ENCODE measurements around the gene C10orf120. TPM values are rescaled to one million over a fixed set of nuclear protein-coding genes. Genes with fewer than 3 reads are reported as not detected.

Gene C10orf120
- total RNA-seq, 4 donors from 2014 or later, result not detected

DNA sequence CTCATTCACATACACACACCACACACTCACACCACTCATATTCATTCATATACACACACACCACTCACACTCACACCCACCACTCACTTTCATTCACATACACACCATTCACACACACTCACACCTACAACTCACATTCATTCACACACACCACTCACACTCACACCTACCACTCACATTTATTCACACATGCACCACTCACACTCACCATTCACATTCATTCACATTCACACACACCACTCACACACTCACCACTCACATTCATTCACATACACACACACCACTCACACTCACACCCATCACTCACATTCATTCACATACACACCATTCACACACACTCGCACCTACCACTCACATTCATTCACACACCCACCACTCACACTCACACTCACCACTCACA is 25.4 kb upstream of the C10orf120 start:
- no peaks in the 10 kb centered on the region for H3K27me3 ChIP-seq
- in situ Hi-C loops (cut with MboI; ENCODE audit: low pct_ligation_motif_present in 1 of 4, low pct_unique_long_range_greater_than_20kb in 1 of 4, low sequenced_read_pairs in 3 of 4) (no loop called here), intact Hi-C loops (cut with DNase I; ENCODE audit: low total_unique reads) (no loop called here)
- WGBS, 2 donors (ENCODE audit: low coverage in 1 of 2), result 70 to 92% methylated on average over 1 of the region's 1 CpG
- DNase-seq, result no peak
- H3K27ac ChIP-seq, result no peak overlapping the region
- H3K4me3 ChIP-seq, result no peak overlapping the region
- no peak for TF ChIP-seq EP300 (IDR thresholded peaks at IDR 0.05; ENCODE audit: low read depth)
- TF ChIP-seq POLR2AphosphoS5 (IDR thresholded peaks at IDR 0.05), result no peak
- TF ChIP-seq, protein P1, sequence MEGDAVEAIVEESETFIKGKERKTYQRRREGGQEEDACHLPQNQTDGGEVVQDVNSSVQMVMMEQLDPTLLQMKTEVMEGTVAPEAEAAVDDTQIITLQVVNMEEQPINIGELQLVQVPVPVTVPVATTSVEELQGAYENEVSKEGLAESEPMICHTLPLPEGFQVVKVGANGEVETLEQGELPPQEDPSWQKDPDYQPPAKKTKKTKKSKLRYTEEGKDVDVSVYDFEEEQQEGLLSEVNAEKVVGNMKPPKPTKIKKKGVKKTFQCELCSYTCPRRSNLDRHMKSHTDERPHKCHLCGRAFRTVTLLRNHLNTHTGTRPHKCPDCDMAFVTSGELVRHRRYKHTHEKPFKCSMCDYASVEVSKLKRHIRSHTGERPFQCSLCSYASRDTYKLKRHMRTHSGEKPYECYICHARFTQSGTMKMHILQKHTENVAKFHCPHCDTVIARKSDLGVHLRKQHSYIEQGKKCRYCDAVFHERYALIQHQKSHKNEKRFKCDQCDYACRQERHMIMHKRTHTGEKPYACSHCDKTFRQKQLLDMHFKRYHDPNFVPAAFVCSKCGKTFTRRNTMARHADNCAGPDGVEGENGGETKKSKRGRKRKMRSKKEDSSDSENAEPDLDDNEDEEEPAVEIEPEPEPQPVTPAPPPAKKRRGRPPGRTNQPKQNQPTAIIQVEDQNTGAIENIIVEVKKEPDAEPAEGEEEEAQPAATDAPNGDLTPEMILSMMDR (IDR thresholded peaks at IDR 0.05), result no peak
- no peak for TF ChIP-seq POLR2A (IDR thresholded peaks at IDR 0.05)
- H3K36me3 ChIP-seq, result no peaks in the 10 kb centered on the region
- H3K4me1 ChIP-seq, result no peaks in the 10 kb centered on the region
- no peaks in the 10 kb centered on the region for H3K9me3 ChIP-seq

DNA sequence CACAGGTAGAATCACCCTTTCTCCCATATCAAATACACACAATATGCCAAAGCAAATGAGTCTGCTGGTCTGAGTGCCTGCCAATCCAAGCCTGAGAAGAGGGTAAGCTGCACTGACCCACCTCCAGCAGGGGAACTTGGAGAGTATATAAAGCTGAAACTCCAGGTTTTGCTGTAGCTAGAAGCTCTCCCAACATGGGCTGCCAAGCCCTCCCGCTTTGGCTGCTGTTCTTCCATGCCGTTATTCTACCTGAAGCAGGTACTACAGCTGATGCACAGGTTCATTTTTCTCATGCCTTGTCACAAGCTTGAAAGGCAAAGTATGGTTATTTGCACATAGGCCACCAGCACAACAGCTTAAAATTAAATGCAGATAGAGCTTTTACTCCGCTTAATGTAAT is 21.5 kb upstream of the C10orf120 start:
- Histone ChIP-seq H3K27me3 (no peaks in the 10 kb centered on the region), H3K4me3 (no peak overlapping the region), H3K36me3 (no peaks in the 10 kb centered on the region), H3K27ac (no peak overlapping the region), H3K9me3 (no peaks in the 10 kb centered on the region), H3K4me1 (no peaks in the 10 kb centered on the region)
- WGBS, 2 donors (ENCODE audit: low coverage in 1 of 2), result 84 to 88% methylated on average over 1 to 3 of the region's 3 CpGs
- in situ Hi-C loops (cut with MboI; ENCODE audit: low pct_ligation_motif_present in 1 of 4, low pct_unique_long_range_greater_than_20kb in 1 of 4, low sequenced_read_pairs in 3 of 4), result no loop called here
- no peak for TF ChIP-seq EP300 (IDR thresholded peaks at IDR 0.05; ENCODE audit: low read depth)
- TF ChIP-seq POLR2AphosphoS5 (IDR thresholded peaks at IDR 0.05), result no peak
- TF ChIP-seq POLR2A (IDR thresholded peaks at IDR 0.05), result no peak
- TF ChIP-seq, protein P1 (IDR thresholded peaks at IDR 0.05), result no peak
- DNase-seq, result no peak
- intact Hi-C loops (cut with DNase I; ENCODE audit: low total_unique reads), result no loop called here

DNA sequence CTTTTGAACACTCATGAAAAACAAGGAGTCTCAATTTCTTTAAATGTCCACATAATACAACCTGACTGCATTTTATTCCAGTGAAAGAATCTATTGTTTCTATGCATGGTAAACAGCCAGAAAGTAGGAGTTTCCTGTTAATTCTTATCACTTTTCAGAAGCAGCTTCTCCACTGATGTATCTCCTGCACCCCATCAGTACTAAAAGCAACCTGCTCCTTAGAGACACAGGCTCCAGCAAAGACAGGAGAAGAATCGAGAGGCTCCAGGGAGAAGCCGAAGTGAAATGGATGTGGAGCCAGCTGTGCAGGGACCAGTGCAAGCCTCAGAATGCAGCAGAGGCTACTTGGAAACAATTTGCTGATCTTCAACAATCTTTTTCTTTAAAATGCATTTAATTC is 16.4 kb upstream of the C10orf120 start:
- TF ChIP-seq POLR2A (IDR thresholded peaks at IDR 0.05), result no peak
- Histone ChIP-seq H3K27me3 (peaks cover 42% of the 10 kb centered on the region), H3K4me1 (no peaks in the 10 kb centered on the region), H3K27ac (no peak overlapping the region), H3K36me3 (no peaks in the 10 kb centered on the region), H3K4me3 (no peak overlapping the region), H3K9me3 (no peaks in the 10 kb centered on the region)
- DNase-seq, result no peak
- 70 to 93% methylated on average over 2 of the region's 2 CpGs for WGBS, 2 donors (ENCODE audit: low coverage in 1 of 2)
- in situ Hi-C loops (cut with MboI; ENCODE audit: low pct_ligation_motif_present in 1 of 4, low pct_unique_long_range_greater_than_20kb in 1 of 4, low sequenced_read_pairs in 3 of 4), result no loop called here
- intact Hi-C loops (cut with DNase I; ENCODE audit: low total_unique reads), result no loop called here

DNA sequence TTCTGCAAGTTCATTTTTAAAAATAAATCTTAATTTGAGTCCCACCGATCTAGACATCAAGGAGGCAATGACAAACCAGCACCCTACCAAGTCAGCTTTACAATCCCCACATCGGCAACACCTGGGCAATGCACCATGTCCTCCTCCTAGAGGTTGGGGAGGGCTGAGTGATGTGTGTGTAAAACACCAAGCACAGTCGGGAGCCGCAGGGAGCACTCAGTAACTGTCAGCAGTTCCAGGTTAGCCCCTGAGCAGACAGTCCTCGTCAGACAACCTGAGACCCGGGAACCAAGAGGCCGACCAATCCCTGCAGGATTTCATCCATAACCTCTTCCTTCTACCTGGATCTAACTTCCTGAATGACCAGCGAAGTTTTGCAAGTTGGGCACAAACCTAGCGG is 15.9 kb upstream of the C10orf120 start:
- intact Hi-C loops (cut with DNase I; ENCODE audit: low total_unique reads), result no loop called here
- WGBS, 2 donors (ENCODE audit: low coverage in 1 of 2), result 75 to 80% methylated on average over 2 to 9 of the region's 9 CpGs

More for the DNA sequence above, 15.9 kb upstream of the C10orf120 start:
- TF ChIP-seq, protein P1 (IDR thresholded peaks at IDR 0.05), result no peak
- TF ChIP-seq EP300 (IDR thresholded peaks at IDR 0.05; ENCODE audit: low read depth) (no peak), POLR2AphosphoS5 (IDR thresholded peaks at IDR 0.05) (no peak), POLR2A (IDR thresholded peaks at IDR 0.05) (no peak)
- H3K27me3 ChIP-seq, result peaks cover 46% of the 10 kb centered on the region
- in situ Hi-C loops (cut with MboI; ENCODE audit: low pct_ligation_motif_present in 1 of 4, low pct_unique_long_range_greater_than_20kb in 1 of 4, low sequenced_read_pairs in 3 of 4), result no loop called here
- H3K9me3 ChIP-seq, result no peaks in the 10 kb centered on the region
- H3K27ac ChIP-seq, result no peak overlapping the region
- DNase-seq, result no peak
- no peak overlapping the region for H3K4me3 ChIP-seq
- no peaks in the 10 kb centered on the region for H3K36me3 ChIP-seq
- H3K4me1 ChIP-seq, result no peaks in the 10 kb centered on the region
